Measurements from ENCODE around the gene PRR15. TPM values are rescaled to one million over a fixed set of nuclear protein-coding genes. Genes with fewer than 3 reads are reported as not detected.

Gene PRR15
- total and polyA plus RNA-seq, 3 experiments from 2014 or later: not detected

DNA sequence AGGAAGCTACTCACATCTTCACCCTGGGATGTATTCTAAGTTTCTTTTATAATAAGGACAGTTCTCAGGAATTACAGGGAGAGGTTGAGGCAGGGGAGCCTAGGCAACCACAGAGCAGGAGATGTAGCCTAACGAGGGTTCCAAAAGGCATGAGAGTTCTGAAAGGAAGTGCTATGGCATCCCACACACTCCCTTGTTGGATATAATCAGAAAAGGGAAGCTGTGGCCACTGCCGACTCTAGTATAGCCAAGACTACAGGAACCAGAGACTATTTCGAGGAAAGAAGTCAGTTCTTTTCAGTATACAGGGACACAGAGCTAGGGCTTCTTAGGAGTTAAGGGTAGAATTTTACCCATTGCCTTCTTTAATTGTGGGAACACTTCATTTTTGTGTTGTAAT is 11.0 kb downstream of the PRR15 start:
- ChIA-PET POLR2A (no interaction called here), CTCF (no interaction called here)
- Histone ChIP-seq H3K27me3 (ENCODE audit: insufficient read depth, low read length, poor library complexity, severe bottlenecking) (peaks cover 4% of the 10 kb centered on the region), H3K27ac (ENCODE audit: low read depth, low read length) (no peak overlapping the region), H3K9me3 (ENCODE audit: low read length) (no peaks in the 10 kb centered on the region), H3K36me3 (ENCODE audit: insufficient read depth, low read length) (no peaks in the 10 kb centered on the region), H3K4me3 (ENCODE audit: low read length) (no peak overlapping the region), H3K4me1 (ENCODE audit: insufficient read depth, low read length) (no peaks in the 10 kb centered on the region)
- Mint-ChIP-seq H3K4me3 (no peak overlapping the region), H3K27ac (no peak overlapping the region), H3K4me1 (no peaks in the 10 kb centered on the region), H3K36me3 (peaks cover 0 to 6% (median 0%) of the 10 kb centered on the region in 3 donors), H3K27me3 (peaks cover 20 to 44% of the 10 kb centered on the region in 2 donors), H3K9me3 (peaks cover 11 to 23% (median 16%) of the 10 kb centered on the region in 5 donors)
- no peak for DNase-seq

DNA sequence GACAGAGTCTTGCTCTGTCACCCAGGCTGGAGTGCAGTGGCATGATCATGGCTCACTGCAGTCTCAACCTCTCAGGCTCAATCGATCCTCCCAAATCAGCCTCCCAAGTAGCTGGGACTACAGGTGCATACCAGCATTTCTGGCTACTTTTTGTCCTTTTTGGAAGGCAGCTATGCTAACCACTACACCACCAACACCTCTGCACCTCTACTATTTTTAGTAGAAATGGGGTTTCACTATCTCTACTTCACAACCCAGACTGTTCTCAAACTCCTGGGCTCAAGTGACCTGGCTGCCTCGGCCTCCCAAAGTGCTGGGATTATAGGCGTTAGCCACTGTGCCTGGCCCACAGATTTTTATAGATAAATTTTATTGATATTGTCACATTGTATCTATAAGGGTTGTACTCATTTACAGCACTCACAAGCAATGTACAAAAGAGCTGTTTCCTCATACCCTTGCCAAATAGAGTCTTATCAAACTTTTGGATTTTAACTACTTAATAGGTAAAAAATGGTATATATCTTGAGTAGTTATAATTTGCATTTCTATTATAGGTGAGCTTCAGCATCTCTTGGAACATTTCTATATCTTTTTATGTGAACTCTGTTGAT is 23.7 kb downstream of the PRR15 start:
- H3K36me3 Mint-ChIP-seq: no peaks in the 10 kb centered on the region
- Histone ChIP-seq H3K36me3 (ENCODE audit: insufficient read depth, low read length) (no peaks in the 10 kb centered on the region), H3K27ac (ENCODE audit: low read depth, low read length) (no peak overlapping the region), H3K27me3 (ENCODE audit: insufficient read depth, low read length, poor library complexity, severe bottlenecking) (no peaks in the 10 kb centered on the region), H3K4me1 (ENCODE audit: insufficient read depth, low read length) (no peaks in the 10 kb centered on the region), H3K9me3 (ENCODE audit: low read length) (no peaks in the 10 kb centered on the region), H3K4me3 (ENCODE audit: low read length) (no peak overlapping the region)
- no peaks in the 10 kb centered on the region for H3K9me3 Mint-ChIP-seq
- ChIA-PET CTCF (no interaction called here), POLR2A (no interaction called here)
- H3K27ac Mint-ChIP-seq: no peak overlapping the region
- H3K27me3 Mint-ChIP-seq: peaks cover 3 to 7% of the 10 kb centered on the region in 2 donors
- no peak overlapping the region for H3K4me3 Mint-ChIP-seq
- H3K4me1 Mint-ChIP-seq: peaks cover 5 to 10% (median 7%) of the 10 kb centered on the region in 3 donors
- DNase-seq: no peak

DNA sequence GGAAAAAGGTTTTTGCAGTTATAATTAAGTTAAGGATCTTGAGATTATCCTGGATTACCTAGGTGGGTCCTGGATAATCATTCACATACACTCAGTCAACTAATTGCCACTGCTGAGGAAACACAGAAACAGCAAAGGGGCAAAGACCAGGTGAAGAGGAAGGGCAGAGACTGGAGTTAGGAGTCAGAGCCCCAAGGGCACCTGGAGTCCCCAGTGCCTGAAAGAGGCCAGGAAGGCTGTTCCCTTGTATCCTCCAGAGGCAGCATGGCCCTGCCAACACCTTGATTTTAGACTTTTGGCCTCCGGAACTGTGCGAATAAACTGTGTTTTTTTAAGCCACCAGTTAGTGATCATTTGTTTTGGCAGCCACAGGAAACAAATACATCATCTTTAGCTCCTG is 24.6 kb downstream of the PRR15 start:
- Histone ChIP-seq H3K4me3 (ENCODE audit: low read length) (no peak overlapping the region), H3K9me3 (ENCODE audit: low read length) (no peaks in the 10 kb centered on the region), H3K36me3 (ENCODE audit: insufficient read depth, low read length) (no peaks in the 10 kb centered on the region), H3K4me1 (ENCODE audit: insufficient read depth, low read length) (no peaks in the 10 kb centered on the region), H3K27ac (ENCODE audit: low read depth, low read length) (no peak overlapping the region), H3K27me3 (ENCODE audit: insufficient read depth, low read length, poor library complexity, severe bottlenecking) (no peaks in the 10 kb centered on the region)
- POLR2A ChIA-PET: no interaction called here
- H3K27ac Mint-ChIP-seq: peak overlapping the region in 1 of 8 donors; percentile 40
- no peaks in the 10 kb centered on the region for H3K9me3 Mint-ChIP-seq
- peaks cover 5 to 10% (median 7%) of the 10 kb centered on the region in 3 donors for H3K4me1 Mint-ChIP-seq
- H3K4me3 Mint-ChIP-seq: peak overlapping the region in 1 of 7 donors; percentile 21
- DNase-seq: no peak
- peaks cover 3 to 7% of the 10 kb centered on the region in 2 donors for H3K27me3 Mint-ChIP-seq
- CTCF ChIA-PET: no interaction called here
- no peaks in the 10 kb centered on the region for H3K36me3 Mint-ChIP-seq

DNA sequence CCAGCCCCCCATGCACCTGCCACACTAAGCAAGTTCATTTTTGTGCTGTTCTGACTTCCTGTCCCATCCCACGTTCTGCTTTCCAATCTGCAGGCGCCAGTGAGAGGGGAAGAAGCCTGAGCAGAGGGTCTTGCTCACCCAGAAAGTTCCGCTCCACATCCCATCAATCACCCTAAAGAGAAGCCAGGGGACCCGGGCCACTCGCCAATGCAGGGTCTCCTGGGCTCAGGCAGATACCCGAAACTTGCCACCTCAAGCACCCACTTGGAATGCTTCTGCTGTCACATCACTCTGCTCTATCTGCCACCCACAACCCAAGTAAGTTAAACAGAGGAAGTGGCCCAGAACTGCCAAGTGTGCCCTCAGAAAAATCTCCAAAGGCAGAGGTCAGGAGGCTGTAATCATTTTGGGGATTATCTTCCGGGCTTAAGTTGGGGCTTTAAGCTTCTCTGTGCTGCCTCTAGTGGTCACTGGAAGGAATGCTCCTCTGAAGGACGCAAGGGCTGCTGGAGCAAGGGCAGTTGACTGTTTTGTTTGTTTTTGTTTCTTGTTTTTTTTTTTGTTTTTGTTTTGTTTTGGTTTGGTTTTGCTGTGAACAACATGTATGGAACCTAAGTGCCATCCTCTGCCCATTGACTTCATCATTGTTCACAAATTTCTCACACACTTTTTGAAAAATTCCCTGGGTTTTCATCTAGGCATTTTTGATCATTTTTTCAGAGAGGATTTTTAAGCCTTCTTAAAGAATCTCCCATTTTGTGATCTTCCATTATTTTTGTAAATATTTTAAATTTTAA is 25.5 kb downstream of the PRR15 start:
- H3K9me3 ChIP-seq (ENCODE audit: low read length): no peaks in the 10 kb centered on the region
- no peak overlapping the region for H3K4me3 ChIP-seq (ENCODE audit: low read length)
- Mint-ChIP-seq H3K9me3 (no peaks in the 10 kb centered on the region), H3K27ac (peak overlapping the region in 1 of 8 donors; percentile 52), H3K36me3 (no peaks in the 10 kb centered on the region), H3K27me3 (peaks cover 3 to 7% of the 10 kb centered on the region in 2 donors), H3K4me3 (peak overlapping the region in 4 of 7 donors; percentile 49 to 85 (median 58)), H3K4me1 (peaks cover 5 to 10% (median 7%) of the 10 kb centered on the region in 3 donors)
- H3K4me1 ChIP-seq (ENCODE audit: insufficient read depth, low read length): no peaks in the 10 kb centered on the region
- POLR2A ChIA-PET: no interaction called here
- CTCF ChIA-PET: no interaction called here
- no peak overlapping the region for H3K27ac ChIP-seq (ENCODE audit: low read depth, low read length)
- peak in 2 of 5 donors; percentile 6 to 7 for DNase-seq
- no peaks in the 10 kb centered on the region for H3K27me3 ChIP-seq (ENCODE audit: insufficient read depth, low read length, poor library complexity, severe bottlenecking)
- H3K36me3 ChIP-seq (ENCODE audit: insufficient read depth, low read length): no peaks in the 10 kb centered on the region

DNA sequence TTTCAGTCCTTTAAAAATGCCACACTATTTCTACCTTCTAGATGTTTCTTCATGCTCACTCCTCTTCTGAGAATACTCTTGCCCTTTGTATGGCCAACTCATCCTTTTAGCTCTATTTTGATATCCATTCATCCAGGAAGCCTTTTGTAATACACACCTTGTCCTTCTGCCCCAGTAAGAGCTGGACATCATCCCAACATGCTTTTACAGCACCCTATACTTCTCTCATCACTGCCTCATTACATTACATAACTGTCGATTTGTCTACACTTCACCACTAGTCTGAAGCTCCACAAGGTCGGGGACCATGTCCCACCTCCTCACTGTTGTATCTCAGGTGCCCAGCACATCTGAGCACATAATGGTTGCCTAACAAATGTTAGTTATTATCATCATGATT is 29.2 kb downstream of the PRR15 start:
- no peaks in the 10 kb centered on the region for H3K9me3 ChIP-seq (ENCODE audit: low read length)
- H3K27ac ChIP-seq (ENCODE audit: low read depth, low read length): no peak overlapping the region
- no peak for DNase-seq
- H3K36me3 ChIP-seq (ENCODE audit: insufficient read depth, low read length): no peaks in the 10 kb centered on the region
- CTCF ChIA-PET: no interaction called here
- Mint-ChIP-seq H3K9me3 (no peaks in the 10 kb centered on the region), H3K4me1 (peaks cover 5 to 10% (median 7%) of the 10 kb centered on the region in 3 donors), H3K27ac (no peak overlapping the region), H3K27me3 (peaks cover 4 to 16% of the 10 kb centered on the region in 2 donors), H3K36me3 (no peaks in the 10 kb centered on the region), H3K4me3 (no peak overlapping the region)
- H3K27me3 ChIP-seq (ENCODE audit: insufficient read depth, low read length, poor library complexity, severe bottlenecking): no peaks in the 10 kb centered on the region
- H3K4me3 ChIP-seq (ENCODE audit: low read length): no peak overlapping the region
- POLR2A ChIA-PET: no interaction called here
- H3K4me1 ChIP-seq (ENCODE audit: insufficient read depth, low read length): no peaks in the 10 kb centered on the region

DNA sequence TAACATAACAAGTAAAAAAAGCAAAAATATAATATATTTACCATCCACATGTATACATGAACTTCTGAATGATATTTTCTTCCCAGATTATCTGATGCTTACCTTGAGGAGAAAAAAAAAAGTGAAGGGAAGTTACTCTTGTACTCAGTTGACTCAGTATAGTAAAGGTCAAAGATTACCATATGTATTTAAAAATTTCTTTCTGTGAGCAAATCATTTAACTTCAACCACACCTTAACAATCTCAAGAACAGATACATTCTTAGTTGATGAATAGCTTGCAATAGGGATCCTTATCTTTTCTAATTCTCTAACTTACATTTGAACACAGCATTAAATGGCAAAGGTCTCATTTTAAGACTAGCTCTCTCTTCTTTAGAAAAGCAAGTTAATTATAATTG is 29.8 kb downstream of the PRR15 start:
- Mint-ChIP-seq H3K9me3 (no peaks in the 10 kb centered on the region), H3K27ac (no peak overlapping the region), H3K4me3 (no peak overlapping the region), H3K27me3 (peaks cover 5 to 18% of the 10 kb centered on the region in 2 donors), H3K36me3 (no peaks in the 10 kb centered on the region), H3K4me1 (peaks cover 5 to 9% (median 6%) of the 10 kb centered on the region in 3 donors)
- Histone ChIP-seq H3K4me1 (ENCODE audit: insufficient read depth, low read length) (no peaks in the 10 kb centered on the region), H3K27me3 (ENCODE audit: insufficient read depth, low read length, poor library complexity, severe bottlenecking) (no peaks in the 10 kb centered on the region), H3K27ac (ENCODE audit: low read depth, low read length) (no peak overlapping the region), H3K4me3 (ENCODE audit: low read length) (no peak overlapping the region), H3K36me3 (ENCODE audit: insufficient read depth, low read length) (no peaks in the 10 kb centered on the region), H3K9me3 (ENCODE audit: low read length) (no peaks in the 10 kb centered on the region)
- CTCF ChIA-PET: no interaction called here
- POLR2A ChIA-PET: no interaction called here
- no peak for DNase-seq

DNA sequence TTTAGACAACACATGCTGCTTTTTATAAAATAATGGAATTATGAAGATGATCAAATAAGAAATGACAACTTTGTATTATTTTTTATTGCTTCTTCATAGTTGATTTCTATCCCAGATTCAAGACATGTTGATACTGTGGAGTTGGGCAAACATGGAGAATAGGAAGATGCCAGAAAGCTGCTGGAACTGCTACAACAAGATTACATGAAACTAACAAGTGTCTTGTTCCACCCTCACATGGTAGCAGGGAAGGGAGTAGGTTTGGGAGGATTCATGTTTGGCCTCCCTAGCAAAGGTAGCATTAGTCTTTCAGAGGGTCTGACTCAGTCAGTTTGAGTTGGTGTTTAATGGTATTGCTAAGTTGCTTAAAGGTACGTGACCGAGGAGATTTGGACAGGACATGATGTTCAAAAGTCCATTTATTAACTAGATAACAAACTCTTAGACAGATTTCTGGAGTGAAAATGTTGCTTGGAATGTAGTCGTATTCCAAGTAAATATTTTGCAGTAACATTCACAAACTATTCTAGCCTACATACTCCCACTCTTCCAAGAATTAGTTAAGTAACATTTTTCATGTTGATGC is 33.1 kb downstream of the PRR15 start:
- Histone ChIP-seq H3K4me1 (ENCODE audit: insufficient read depth, low read length) (no peaks in the 10 kb centered on the region), H3K9me3 (ENCODE audit: low read length) (no peaks in the 10 kb centered on the region), H3K4me3 (ENCODE audit: low read length) (no peak overlapping the region), H3K27ac (ENCODE audit: low read depth, low read length) (no peak overlapping the region), H3K36me3 (ENCODE audit: insufficient read depth, low read length) (no peaks in the 10 kb centered on the region), H3K27me3 (ENCODE audit: insufficient read depth, low read length, poor library complexity, severe bottlenecking) (no peaks in the 10 kb centered on the region)
- Mint-ChIP-seq H3K36me3 (no peaks in the 10 kb centered on the region), H3K4me3 (no peak overlapping the region), H3K9me3 (no peaks in the 10 kb centered on the region), H3K27me3 (peaks cover 8 to 21% of the 10 kb centered on the region in 2 donors), H3K27ac (no peak overlapping the region), H3K4me1 (no peaks in the 10 kb centered on the region)
- POLR2A ChIA-PET: no interaction called here
- DNase-seq: no peak
- CTCF ChIA-PET: no interaction called here

DNA sequence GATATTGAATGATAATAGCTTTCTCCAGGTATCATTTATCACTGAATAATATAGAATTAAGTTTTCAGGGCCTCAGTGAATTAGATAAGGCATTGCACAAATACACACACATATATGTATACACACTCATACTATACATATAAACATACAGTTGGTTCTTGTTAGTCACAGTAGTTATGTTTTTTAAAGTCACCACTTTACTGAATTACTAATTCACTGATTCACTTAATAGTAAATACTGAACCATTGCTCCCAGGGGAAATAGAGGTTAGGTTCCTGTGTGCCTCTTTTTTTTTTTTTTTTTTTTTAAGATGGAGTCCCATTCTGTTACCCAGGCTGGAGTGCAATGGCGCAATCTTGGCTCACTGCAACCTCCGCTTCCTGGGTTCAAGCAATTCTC is 33.6 kb downstream of the PRR15 start:
- no peaks in the 10 kb centered on the region for H3K9me3 ChIP-seq (ENCODE audit: low read length)
- H3K27me3 Mint-ChIP-seq: peaks cover 8 to 21% of the 10 kb centered on the region in 2 donors
- DNase-seq: no peak
- no peaks in the 10 kb centered on the region for H3K36me3 Mint-ChIP-seq
- ChIA-PET POLR2A (no interaction called here), CTCF (no interaction called here)
- H3K4me3 Mint-ChIP-seq: no peak overlapping the region
- no peak overlapping the region for H3K4me3 ChIP-seq (ENCODE audit: low read length)
- no peaks in the 10 kb centered on the region for H3K4me1 Mint-ChIP-seq
- H3K27ac Mint-ChIP-seq: no peak overlapping the region
- H3K27ac ChIP-seq (ENCODE audit: low read depth, low read length): no peak overlapping the region
- H3K4me1 ChIP-seq (ENCODE audit: insufficient read depth, low read length): no peaks in the 10 kb centered on the region
- H3K36me3 ChIP-seq (ENCODE audit: insufficient read depth, low read length): no peaks in the 10 kb centered on the region
- H3K27me3 ChIP-seq (ENCODE audit: insufficient read depth, low read length, poor library complexity, severe bottlenecking): no peaks in the 10 kb centered on the region
- no peaks in the 10 kb centered on the region for H3K9me3 Mint-ChIP-seq
